NCI-H69 (cell line): ENCODE results near the gene NLN.

ENCODE experiments used
- DNase-seq: peaks from one replicate; lab custom pipeline; 2025; lab: John Stamatoyannopoulos, UW

The NLN gene

DNA sequence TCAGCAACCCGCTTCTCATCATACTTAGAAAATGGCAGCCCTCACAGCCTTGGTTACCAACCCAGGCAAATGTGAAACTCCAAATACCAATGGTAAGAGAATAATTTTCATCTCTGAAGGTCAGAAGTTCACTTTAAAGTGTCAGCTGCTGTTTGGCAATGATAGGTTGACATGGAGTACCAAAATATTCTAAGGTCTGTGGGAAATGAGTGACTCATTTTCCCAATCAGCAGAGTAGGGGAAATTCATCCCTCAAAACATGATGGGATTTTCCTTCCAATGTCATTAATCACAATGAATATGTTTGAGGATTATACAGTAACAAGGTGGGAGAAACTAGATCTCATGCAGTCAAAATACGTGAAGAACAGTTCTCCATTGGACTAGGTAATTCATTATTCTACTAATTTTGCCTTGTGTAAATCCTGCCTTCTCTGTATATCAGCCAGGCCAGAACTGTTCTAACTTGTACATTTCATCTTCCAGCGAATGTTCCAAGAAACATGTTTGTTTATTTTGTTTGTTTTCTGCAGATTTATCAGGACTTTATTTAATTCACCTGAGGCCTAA is 151.3 kb downstream of the NLN start:
- no peak for DNase-seq

DNA sequence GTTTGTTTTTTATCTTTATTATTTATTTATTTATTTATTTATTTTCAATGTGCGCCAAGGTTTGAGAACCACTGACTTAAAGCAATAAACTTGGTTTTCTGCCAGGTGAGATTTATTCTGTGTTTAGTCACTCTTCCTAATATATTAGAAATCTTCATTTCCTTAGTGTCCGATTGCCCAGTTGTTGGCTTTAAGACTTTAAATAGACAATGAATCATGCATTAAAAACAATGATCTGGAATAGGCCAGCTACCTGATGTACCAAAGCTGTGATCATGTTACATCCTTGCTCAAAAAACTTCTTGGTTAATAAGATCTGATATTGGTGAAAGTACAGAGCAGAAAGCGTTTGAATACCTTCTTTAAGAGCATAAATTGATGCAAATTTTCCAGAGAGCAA is 152.2 kb downstream of the NLN start:
- DNase-seq: no peak

DNA sequence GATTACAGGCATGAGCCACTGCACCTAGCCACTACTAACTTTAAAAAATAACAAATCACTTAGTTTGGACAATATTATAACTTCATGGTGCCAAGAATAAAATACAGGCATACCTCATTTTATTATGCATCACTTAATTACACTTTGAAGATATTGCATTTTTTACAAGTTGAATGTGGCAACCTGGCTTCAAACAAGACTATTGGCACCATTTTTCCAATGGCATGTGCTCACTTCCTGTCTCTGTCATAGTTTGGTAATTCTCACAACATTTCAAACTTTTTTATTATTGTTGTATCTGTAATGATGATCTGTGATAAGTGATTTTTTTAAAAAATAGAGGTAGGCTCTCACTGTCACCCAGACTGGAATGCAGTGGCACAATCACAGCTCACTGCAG is 154.5 kb downstream of the NLN start:
- DNase-seq: no peak

DNA sequence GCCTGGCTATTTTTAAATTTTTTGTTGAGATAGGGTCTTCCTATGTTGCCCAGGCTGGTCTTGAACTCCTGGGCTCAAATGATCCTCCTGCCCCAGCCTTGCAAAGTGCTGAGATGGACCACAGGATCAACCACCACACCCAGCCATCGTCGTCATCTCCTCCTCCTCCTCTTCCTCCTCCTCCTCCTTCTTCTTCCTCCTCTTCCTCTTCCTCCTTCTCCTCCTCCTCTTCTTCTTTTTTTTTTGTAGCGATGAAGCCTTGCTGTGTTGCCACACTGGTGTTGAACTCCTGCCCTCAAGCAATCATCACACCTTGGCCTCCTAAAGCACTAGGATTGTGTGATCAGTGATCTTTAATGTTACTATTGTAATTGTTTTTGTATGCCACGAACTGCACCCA is 155.0 kb downstream of the NLN start:
- DNase-seq: no peak
